Breast epithelium (tissue), 4 donors: ENCODE results near the gene MMP25. TPM values are rescaled to one million over a fixed set of nuclear protein-coding genes. Genes with fewer than 3 reads are reported as not detected.

Experiments used
- DNase-seq, 2 donors: peaks; one replicate each; pipeline ENCODE4 v3.0.0-alpha.2; 2019; ENCODE audit warnings: low spot score in 2 of 2
- H3K27ac ChIP-seq, 2 donors: fragments of 200-600 bp; sonication (generic) in 1 of 2; one replicate each; pipeline ENCODE4 v1.5.1; 2016 to 2019; ENCODE audit warnings: mild to moderate bottlenecking in 1 of 2
- H3K27me3 ChIP-seq, 2 donors: fragments of 200-600 bp; sonication (generic) in 1 of 2; one replicate each; pipeline versions ENCODE4 v1.5.1 to v1.6.0; 2017 to 2019; ENCODE audit warnings: control low read depth in 1 of 2, mild to moderate bottlenecking in 1 of 2
- H3K36me3 ChIP-seq: fragments of 200-600 bp; one replicate; pipeline ENCODE4 v1.5.1; 2019
- H3K4me1 ChIP-seq, 2 donors: fragments of 200-600 bp; sonication (generic); one replicate each; pipeline ENCODE4 v1.5.1; 2016 to 2019; ENCODE audit warnings: control low read depth in 1 of 2
- H3K4me3 ChIP-seq, 3 donors: fragments of 200-600 bp; sonication (generic); 1 replicate in 2 of 3; 2 replicates in 1 of 3; pipeline ENCODE4 v1.5.1; 2016 to 2019; ENCODE audit warnings: mild to moderate bottlenecking in 3 of 3, moderate library complexity in 2 of 3
- H3K9me3 ChIP-seq, 2 donors: fragments of 200-600 bp; sonication (generic) in 1 of 2; one replicate each; pipeline ENCODE4 v1.5.1; 2016 to 2019; ENCODE audit warnings: control low read depth in 1 of 2
- CTCF ChIP-seq, 3 donors: fragments of 450-650 bp; IDR thresholded peaks; one replicate each; pipeline ENCODE4 v1.5.1; 2016 to 2017; ENCODE audit warnings: antibody characterized with exemption in 3 of 3, mild to moderate bottlenecking in 3 of 3, moderate library complexity in 3 of 3
- POLR2A ChIP-seq: fragments of 450-650 bp; IDR thresholded peaks from one replicate; pipeline ENCODE4 v1.6.1; 2016; ENCODE audit warnings: antibody characterized with exemption, mild to moderate bottlenecking, moderate library complexity
- POLR2AphosphoS5 ChIP-seq, 3 donors: sonication (generic); formaldehyde crosslinking; IDR thresholded peaks; one replicate each; pipeline ENCODE4 v1.6.1; 2017; ENCODE audit warnings: antibody characterized with exemption in 3 of 3
- intact Hi-C: fragments of 100-400 bp; cut with DNase I; formaldehyde crosslinking; loops from one replicate; pipeline ENCODE4 v1.15.1; 2023; ENCODE audit warnings: low total_unique reads
- total RNA-seq, 3 donors: library from RNA; depleted of rRNA; stranded (reverse); fragments of >200 nt; gene quantifications; one replicate each; pipeline ENCODE4 v1.1.0, GENCODE V29; 2016

The MMP25 gene
- total RNA-seq, 3 donors from 2014 or later: 0.59 to 1.1 (median 0.98) TPM

DNA sequence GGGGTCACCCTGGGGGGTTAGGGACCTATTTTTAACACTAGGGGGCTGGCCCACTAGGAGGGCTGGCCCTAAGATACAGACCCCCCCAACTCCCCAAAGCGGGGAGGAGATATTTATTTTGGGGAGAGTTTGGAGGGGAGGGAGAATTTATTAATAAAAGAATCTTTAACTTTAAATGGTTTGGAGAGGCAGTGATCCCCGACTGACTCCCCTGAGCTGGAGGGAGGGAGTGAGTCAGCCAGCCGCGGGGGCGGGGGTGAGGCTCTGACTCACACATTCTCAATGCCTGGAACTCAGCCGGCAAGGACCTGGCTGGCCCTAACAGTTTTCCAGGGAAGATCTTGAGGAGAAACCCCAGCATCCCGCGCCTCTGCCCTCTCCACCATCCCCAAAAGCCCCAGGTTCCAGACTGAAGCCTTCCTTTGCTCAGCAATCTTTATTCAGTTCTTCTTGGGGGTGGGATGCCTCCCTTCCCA, 24.1 kb upstream of the MMP25 start:
- TF ChIP-seq POLR2AphosphoS5 (IDR thresholded peaks at IDR 0.05) (peak; percentile 65 to 80 (median 68)), POLR2A (no peak), CTCF (IDR thresholded peaks at IDR 0.05) (peak in 1 of 3 donors; percentile 13)
- intact Hi-C loops: no loop called here
- H3K36me3 ChIP-seq: no peaks in the 10 kb centered on the region
- H3K4me1 ChIP-seq: peaks cover 15 to 16% of the 10 kb centered on the region in 2 donors
- no peaks in the 10 kb centered on the region for H3K9me3 ChIP-seq
- peak; percentile 92 to 96 for DNase-seq
- peaks cover 3 to 10% of the 10 kb centered on the region in 2 donors for H3K27me3 ChIP-seq
- H3K27ac ChIP-seq: peak overlapping the region; percentile 96 to 98
- peak overlapping the region; percentile 52 to 88 (median 70) for H3K4me3 ChIP-seq

GRCh38 chr16:3022684-3023414, 23.5 kb upstream of the MMP25 start:
- Histone ChIP-seq H3K27me3 (peaks cover 3 to 5% of the 10 kb centered on the region in 2 donors), H3K9me3 (no peaks in the 10 kb centered on the region), H3K4me3 (peak overlapping the region; percentile 68 to 88 (median 70)), H3K36me3 (no peaks in the 10 kb centered on the region), H3K27ac (peak overlapping the region; percentile 96 to 98), H3K4me1 (peaks cover 15 to 16% of the 10 kb centered on the region in 2 donors)
- no peak for TF ChIP-seq POLR2AphosphoS5 (IDR thresholded peaks at IDR 0.05)
- TF ChIP-seq POLR2A: no peak
- TF ChIP-seq CTCF (IDR thresholded peaks at IDR 0.05): no peak
- intact Hi-C loops: no loop called here
- no peak for DNase-seq

GRCh38 chr16:3023415-3023668, 23.0 kb upstream of the MMP25 start:
- Histone ChIP-seq H3K9me3 (no peaks in the 10 kb centered on the region), H3K36me3 (no peaks in the 10 kb centered on the region), H3K27me3 (no peaks in the 10 kb centered on the region), H3K4me1 (peaks cover 15 to 16% of the 10 kb centered on the region in 2 donors), H3K27ac (peak overlapping the region; percentile 96 to 98), H3K4me3 (peak overlapping the region; percentile 68 to 88 (median 70))
- intact Hi-C loops: no loop called here
- DNase-seq: peak in 1 of 2 donors; percentile 60
- TF ChIP-seq POLR2A: no peak
- no peak for TF ChIP-seq POLR2AphosphoS5 (IDR thresholded peaks at IDR 0.05)
- TF ChIP-seq CTCF (IDR thresholded peaks at IDR 0.05): no peak

GRCh38 chr16:3023669-3024478, 22.5 kb upstream of the MMP25 start, which contains the start of the genes HCFC1R1 and THOC6:
Gene HCFC1R1, minus strand, starts transcription at chr16:3023942. Its CDS starts 1 bp downstream, at chr16:3023941.
Gene THOC6, plus strand, starts transcription at chr16:3024035. Its CDS starts 292 bp downstream, at chr16:3024327.
- no peaks in the 10 kb centered on the region for H3K27me3 ChIP-seq
- intact Hi-C loops: no loop called here
- peaks cover 15 to 16% of the 10 kb centered on the region in 2 donors for H3K4me1 ChIP-seq
- H3K9me3 ChIP-seq: no peaks in the 10 kb centered on the region
- peak; percentile 97 to 98 for DNase-seq
- H3K4me3 ChIP-seq: peak within 1 kb of the TSS; percentile 68 to 88 (median 70)
- no peaks in the 10 kb centered on the region for H3K36me3 ChIP-seq
- H3K27ac ChIP-seq: peak within 1 kb of the TSS; percentile 96 to 98
- TF ChIP-seq POLR2A (peak; percentile 74), POLR2AphosphoS5 (IDR thresholded peaks at IDR 0.05) (peak; percentile 91 to 96 (median 93)), CTCF (IDR thresholded peaks at IDR 0.05) (no peak)
